Right lobe of liver (tissue), 4 donors: ENCODE data around the gene NTNG2.

Experiments
- POLR2A ChIP-seq: fragments of 450-650 bp; IDR thresholded peaks from one replicate; pipeline ENCODE4 v1.6.1; 2017; ENCODE audit warnings: antibody characterized with exemption, mild to moderate bottlenecking
- TF ChIP-seq, protein P1 (sequence below), 4 donors: fragments of 200-600 bp in 3 of 4; fragments of 450-650 bp in 1 of 4; IDR thresholded peaks; one replicate each; pipeline versions ENCODE4 v1.5.1 to v1.8.0; 2016 to 2022; ENCODE audit warnings: antibody characterized with exemption in 4 of 4, mild to moderate bottlenecking in 2 of 4
- donor health status: DM: no; HTN: no; CAD: no.
- donor health status: DM: no; HTN: no; CAD: no.
- donor health status: DM: no; HTN: yes; CAD: no.

DNA sequence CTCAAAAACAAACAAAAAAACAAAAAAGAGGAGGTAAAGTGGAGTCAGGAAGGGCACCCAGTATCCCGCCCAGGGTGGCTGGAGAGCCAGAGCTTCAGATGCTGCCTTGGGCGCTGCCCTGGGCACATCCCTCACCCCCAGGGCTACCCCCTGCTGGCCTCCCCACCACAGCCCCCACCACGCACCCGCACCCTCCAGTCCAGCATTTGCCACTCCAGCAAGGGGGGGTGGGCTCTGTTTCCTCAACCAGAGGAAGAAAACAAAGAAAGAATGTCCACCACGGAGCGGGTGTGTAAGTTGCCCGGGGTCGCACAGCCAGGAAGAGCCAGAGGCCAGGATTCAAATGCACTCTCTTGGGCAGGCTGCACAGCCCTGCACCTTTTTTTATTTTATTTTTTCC is 86.1 kb downstream of the NTNG2 start:
- TF ChIP-seq, protein P1, sequence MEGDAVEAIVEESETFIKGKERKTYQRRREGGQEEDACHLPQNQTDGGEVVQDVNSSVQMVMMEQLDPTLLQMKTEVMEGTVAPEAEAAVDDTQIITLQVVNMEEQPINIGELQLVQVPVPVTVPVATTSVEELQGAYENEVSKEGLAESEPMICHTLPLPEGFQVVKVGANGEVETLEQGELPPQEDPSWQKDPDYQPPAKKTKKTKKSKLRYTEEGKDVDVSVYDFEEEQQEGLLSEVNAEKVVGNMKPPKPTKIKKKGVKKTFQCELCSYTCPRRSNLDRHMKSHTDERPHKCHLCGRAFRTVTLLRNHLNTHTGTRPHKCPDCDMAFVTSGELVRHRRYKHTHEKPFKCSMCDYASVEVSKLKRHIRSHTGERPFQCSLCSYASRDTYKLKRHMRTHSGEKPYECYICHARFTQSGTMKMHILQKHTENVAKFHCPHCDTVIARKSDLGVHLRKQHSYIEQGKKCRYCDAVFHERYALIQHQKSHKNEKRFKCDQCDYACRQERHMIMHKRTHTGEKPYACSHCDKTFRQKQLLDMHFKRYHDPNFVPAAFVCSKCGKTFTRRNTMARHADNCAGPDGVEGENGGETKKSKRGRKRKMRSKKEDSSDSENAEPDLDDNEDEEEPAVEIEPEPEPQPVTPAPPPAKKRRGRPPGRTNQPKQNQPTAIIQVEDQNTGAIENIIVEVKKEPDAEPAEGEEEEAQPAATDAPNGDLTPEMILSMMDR (IDR thresholded peaks at IDR 0.05): no peak
- TF ChIP-seq POLR2A: no peak
